ENCODE data around the gene LINC00632.

GRCh38 chrX:140723121-140723715 is 13.7 kb downstream of the LINC00632 start:
- TF ChIP-seq CTCF (IDR thresholded peaks at IDR 0.05 in 8 of 11, conservative IDR thresholded peaks at IDR 0.05 in 3 of 11): no peak
- no peak for TF ChIP-seq POLR2A (IDR thresholded peaks at IDR 0.05)
- no peak for TF ChIP-seq POLR2AphosphoS5 (IDR thresholded peaks at IDR 0.05)

Measured in spleen (tissue), 7 donors.